ENCODE data around the gene LRIT3. TPM values are rescaled to one million over a fixed set of nuclear protein-coding genes. Genes with fewer than 3 reads are reported as not detected.

LRIT3 gene
- total and polyA plus RNA-seq, 2 of the 8 experiments (the other 6 are each of a cell fraction or from before 2014, with no cell fraction given) = 0.11 TPM; not detected in 1

- Histone ChIP-seq H3K23ac (ENCODE audit: insufficient read length) (no peak overlapping the region), H4K8ac (ENCODE audit: extremely low read depth, insufficient read depth, low read length) (no peak overlapping the region), H3K79me1 (ENCODE audit: low read depth, low read length) (no peaks in the 10 kb centered on the region), H4K20me1 (replicated peaks in 1 of 2; ENCODE audit: control insufficient read depth in 1 of 2, insufficient read depth in 2 of 2, low read length in 2 of 2) (no peaks in the 10 kb centered on the region), H3K36me3 (ENCODE audit: control insufficient read depth in 2 of 4, insufficient read depth in 4 of 4, low read length in 3 of 4) (no peaks in the 10 kb centered on the region), H3K9ac (replicated peaks in 1 of 4; ENCODE audit: extremely low read depth in 1 of 4, low read depth in 3 of 4, low read length in 3 of 4) (no peak overlapping the region), H2BK20ac (ENCODE audit: low read length) (no peak overlapping the region), H3K27ac (ENCODE audit: low read depth, low read length) (no peak overlapping the region), H3K23me2 (ENCODE audit: low read depth, low read length) (no peaks in the 10 kb centered on the region; the same call in 1 of the 2 replicates), H3K27me3 (replicated peaks in 1 of 4; ENCODE audit: control insufficient read depth in 3 of 4, extremely low read depth in 1 of 4, insufficient read depth in 3 of 4, low read length in 3 of 4) (no peaks in the 10 kb centered on the region), H3K14ac (ENCODE audit: insufficient read length) (no peak overlapping the region), H3K18ac (ENCODE audit: extremely low read depth, low read length) (no peak overlapping the region), H4K5ac (ENCODE audit: insufficient read length, low read depth, low read length) (no peak overlapping the region), H2AK5ac (ENCODE audit: low read depth, low read length) (no peak overlapping the region), H3K9me3 (ENCODE audit: insufficient read depth in 2 of 2, low read depth in 1 of 2, low read length in 1 of 2) (no peaks in the 10 kb centered on the region), H3K4me1 (replicated peaks in 1 of 4; ENCODE audit: control insufficient read depth in 3 of 4, insufficient read depth in 4 of 4, low read length in 3 of 4) (no peaks in the 10 kb centered on the region), H2BK120ac (replicated peaks; ENCODE audit: low read depth, low read length) (no peak overlapping the region), H3K4ac (replicated peaks; ENCODE audit: insufficient read length, low read depth, low read length) (no peak overlapping the region), H3K56ac (replicated peaks; ENCODE audit: insufficient read length, low read depth, low read length) (no peak overlapping the region), H3K4me2 (ENCODE audit: insufficient read depth in 1 of 2, low read depth in 2 of 2, low read length in 2 of 2) (no peak overlapping the region), H2AFZ (ENCODE audit: low read length) (no peak overlapping the region), H3K79me2 (ENCODE audit: control insufficient read depth in 1 of 2, insufficient read depth in 2 of 2, low read length in 2 of 2) (no peaks in the 10 kb centered on the region), H4K91ac (replicated peaks; ENCODE audit: insufficient read length, low read length) (no peak overlapping the region), H2BK5ac (ENCODE audit: low read depth, low read length) (no peak overlapping the region), H2BK12ac (ENCODE audit: low read depth, low read length) (no peak overlapping the region), H2BK15ac (ENCODE audit: low read length) (no peak overlapping the region), H3K4me3 (ENCODE audit: extremely low read depth in 1 of 4, insufficient read depth in 2 of 4, low read depth in 3 of 4, low read length in 4 of 4) (no peak overlapping the region)
- no peak for FAIRE-seq
- ChIA-PET CTCF (ENCODE audit: partially characterized antibody) (no interaction called here), POLR2A (ENCODE audit: partially characterized antibody) (no interaction called here)
- 91% methylated on average over 3 of the region's 3 CpGs; no CpG with 5 or more reads in 1 of the 2 experiments for WGBS, 2 experiments (ENCODE audit: extremely low coverage in 1 of 2, insufficient coverage in 1 of 2, insufficient read length in 1 of 2, insufficient replicate concordance in 2 of 2, low coverage in 1 of 2, low lambda C conversion rate in 2 of 2, missing lambda C conversion rate in 1 of 2)
- TF ChIP-seq USF2 (IDR thresholded peaks at IDR 0.05; ENCODE audit: low read length) (no peak), CTCF (IDR thresholded peaks at IDR 0.05; ENCODE audit: control extremely low read depth in 1 of 3, insufficient read depth in 1 of 3, low read depth in 1 of 3, low read length in 3 of 3) (no peak), ASH2L (IDR thresholded peaks at IDR 0.05; ENCODE audit: low read length) (no peak), RBBP5 (IDR thresholded peaks at IDR 0.05; ENCODE audit: borderline replicate concordance, low read depth, low read length) (no peak), EGR1 (IDR thresholded peaks at IDR 0.05; ENCODE audit: borderline replicate concordance, low read depth, low read length) (no peak)
- no peak for DNase-seq (ENCODE audit: low read depth in 1 of 2, low spot score in 2 of 2)
Measured at GRCh38 chr4:109836985-109837384, 10.9 kb upstream of the LRIT3 start.

All from H1 (cell line).